ENCODE results near the gene CMPK2.

Gene CMPK2

DNA sequence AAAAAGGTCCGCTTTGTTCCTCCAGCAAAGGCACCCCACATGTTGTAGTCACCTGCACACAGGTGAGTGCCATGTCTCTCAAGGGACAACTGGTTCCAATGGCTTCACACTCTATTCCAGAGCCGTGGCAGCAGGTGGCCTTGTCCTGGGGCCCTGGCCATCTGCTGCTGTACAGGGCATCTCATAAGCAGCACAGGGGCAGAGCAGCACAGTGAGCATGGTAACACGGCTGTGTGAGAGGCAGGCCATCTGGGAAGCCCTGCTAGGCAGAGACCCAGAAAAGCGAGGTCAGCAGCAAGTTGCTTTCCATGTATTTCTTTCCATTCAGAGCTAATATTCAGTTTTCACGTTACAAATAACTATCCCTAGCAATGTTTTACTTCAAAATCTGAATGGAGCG, 54.7 kb downstream of the CMPK2 start:
- DNase-seq (ENCODE audit: low read depth in 2 of 2), result no peak

GRCh38 chr2:6808426-6808825, 57.3 kb downstream of the CMPK2 start:
- no peak for DNase-seq (ENCODE audit: low read depth in 2 of 2)

DNA sequence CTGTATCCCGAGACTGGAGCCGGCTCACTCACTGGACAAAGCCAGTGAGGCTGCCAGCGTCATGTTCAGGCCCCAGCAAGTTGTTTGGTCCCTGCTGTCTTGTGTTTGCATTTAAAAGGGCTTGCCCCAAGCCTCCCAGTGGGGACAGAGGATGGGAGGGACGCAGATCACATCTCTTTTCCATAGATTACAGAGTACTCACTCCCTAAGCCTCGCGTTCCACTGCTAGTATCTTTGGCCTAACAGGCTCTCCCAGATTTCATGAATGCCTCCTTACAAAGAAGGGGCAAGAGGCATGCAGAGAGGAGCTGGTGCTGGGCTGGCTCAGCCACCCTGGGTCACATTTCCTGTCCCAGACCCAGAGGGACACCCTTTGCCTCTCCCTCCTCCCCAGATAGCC, 59.1 kb downstream of the CMPK2 start:
- DNase-seq (ENCODE audit: low read depth in 2 of 2), result no peak

- DNase-seq (ENCODE audit: low read depth in 2 of 2), result no peak
Observed at GRCh38 chr2:6800553-6800952, 65.2 kb downstream of the CMPK2 start.

Data from stimulated activated CD8-positive, alpha-beta memory T cell treated with anti-CD3 and anti-CD28 coated beads, Interleukin-15, amount 100 ng/mL, for 4 hours (primary cell).